Measurements from ENCODE around the gene RNF26. TPM values are rescaled to one million over a fixed set of nuclear protein-coding genes. Genes with fewer than 3 reads are reported as not detected.

RNF26 gene
- polyA plus RNA-seq, 1 of the 3 experiments (the other 2 are of a cell fraction), result 31.9 TPM

- Histone ChIP-seq H4K20me1 (ENCODE audit: insufficient read depth) (no peaks in the 10 kb centered on the region), H3K79me2 (ENCODE audit: insufficient read depth) (no peaks in the 10 kb centered on the region), H3K27ac (ENCODE audit: low read depth in 2 of 2, low read length in 1 of 2) (no peak overlapping the region), H3K9ac (no peak overlapping the region), H3K9me3 (no peaks in the 10 kb centered on the region), H3F3A (replicated peaks; ENCODE audit: insufficient read depth) (peaks cover 15% of the 10 kb centered on the region), H3K4me3 (ENCODE audit: low read depth in 2 of 2, low read length in 1 of 2) (no peak overlapping the region), H3K36me3 (replicated peaks in 1 of 2; ENCODE audit: control insufficient read depth in 1 of 2, insufficient read depth in 2 of 2, low read length in 1 of 2) (peaks cover 27 to 63% of the 10 kb centered on the region in 2 experiments), H3K4me2 (no peak overlapping the region), H2AFZ (ENCODE audit: low read depth) (no peak overlapping the region), H3K9me2 (no peaks in the 10 kb centered on the region), H3K27me3 (ENCODE audit: insufficient read depth) (no peaks in the 10 kb centered on the region), H3K4me1 (ENCODE audit: control insufficient read depth in 1 of 2, insufficient read depth in 2 of 2, low read depth in 1 of 2, low read length in 1 of 2) (no peaks in the 10 kb centered on the region)
- POLR2A ChIA-PET, result no interaction called here
- no peak for DNase-seq
- WGBS (ENCODE audit: low lambda C conversion rate), result 94% methylated on average over 5 of the region's 7 CpGs
- TF ChIP-seq EZH2phosphoT487 (IDR thresholded peaks at IDR 0.05; ENCODE audit: borderline replicate concordance, low read depth), result no peak
- no peak for TF ChIP-seq POLR2AphosphoS5 (IDR thresholded peaks at IDR 0.05; ENCODE audit: low read depth, low read length)
- no peak for TF ChIP-seq RCOR1 (IDR thresholded peaks at IDR 0.05; ENCODE audit: low read length)
- no peak for TF ChIP-seq YY1 (IDR thresholded peaks at IDR 0.05; ENCODE audit: low read depth)
- TF ChIP-seq MAX (IDR thresholded peaks at IDR 0.05; ENCODE audit: low read depth), result no peak
- no peak for TF ChIP-seq SIN3A (IDR thresholded peaks at IDR 0.05; ENCODE audit: borderline replicate concordance, low read depth, low read length)
- TF ChIP-seq ZBTB33 (IDR thresholded peaks at IDR 0.05; ENCODE audit: borderline replicate concordance, low read depth), result no peak
- TF ChIP-seq FOXJ3 (CRISPR knock-in tag; IDR thresholded peaks at IDR 0.05), result no peak
- no peak for TF ChIP-seq MXI1 (IDR thresholded peaks at IDR 0.05; ENCODE audit: low read depth, low read length)
- TF ChIP-seq USF1 (IDR thresholded peaks at IDR 0.05; ENCODE audit: borderline replicate concordance, low read depth), result no peak
- TF ChIP-seq TAF1 (IDR thresholded peaks at IDR 0.05; ENCODE audit: borderline replicate concordance, low read depth, low read length), result no peak
- TF ChIP-seq GATA2 (CRISPR knock-in tag; IDR thresholded peaks at IDR 0.05), result no peak
- TF ChIP-seq REST (IDR thresholded peaks at IDR 0.05; ENCODE audit: low read depth, low read length), result no peak
- TF ChIP-seq RFX5 (IDR thresholded peaks at IDR 0.05; ENCODE audit: low read length), result no peak
- no peak for TF ChIP-seq USF2 (IDR thresholded peaks at IDR 0.05; ENCODE audit: borderline replicate concordance, low read depth, low read length)
- CTCF ChIA-PET, result interaction anchor here (0.6 to 2.4 kb wide), 7 partner anchors 11 to 137 kb away, joined by 3 to 11 read pairs (median 5); partner anchors contain the start of gene MCAM
Observed at GRCh38 chr11:119305556-119306372, 28.6 kb upstream of the RNF26 start.
